ENCODE measurements around the gene PBX4. TPM values are rescaled to one million over a fixed set of nuclear protein-coding genes. Genes with fewer than 3 reads are reported as not detected.

The PBX4 gene
- total and polyA plus RNA-seq, 2 experiments from 2014 or later: 0.32 to 0.63 TPM

- Histone ChIP-seq H3F3A (ENCODE audit: insufficient read depth) (no peaks in the 10 kb centered on the region), H3K36me3 (ENCODE audit: low read depth) (no peaks in the 10 kb centered on the region), H3K9ac (no peak overlapping the region), H3K9me3 (ENCODE audit: low read depth) (no peaks in the 10 kb centered on the region), H4K20me1 (ENCODE audit: insufficient read depth) (no peaks in the 10 kb centered on the region), H3K4me2 (ENCODE audit: unreplicated experiment) (no peak overlapping the region), H3K4me1 (ENCODE audit: insufficient read depth) (no peaks in the 10 kb centered on the region), H3K27ac (no peak overlapping the region), H3K4me3 (no peak overlapping the region), H3K79me2 (ENCODE audit: insufficient read depth) (no peaks in the 10 kb centered on the region), H3K9me2 (ENCODE audit: insufficient read depth) (no peaks in the 10 kb centered on the region), H3K27me3 (replicated peaks; ENCODE audit: insufficient read depth) (no peaks in the 10 kb centered on the region), H2AFZ (no peak overlapping the region)
- in situ Hi-C loops (cut with MboI): no loop called here
- TF ChIP-seq EZH2 (IDR thresholded peaks at IDR 0.05; ENCODE audit: insufficient read depth, poor library complexity, severe bottlenecking): no peak
- TF ChIP-seq EZH2phosphoT487 (IDR thresholded peaks at IDR 0.05; ENCODE audit: insufficient read depth, low read depth): no peak
- DNase-seq: no peak
- 97 to 98% methylated on average over 4 of the region's 4 CpGs for WGBS, 2 experiments (ENCODE audit: low coverage in 1 of 2, low lambda C conversion rate in 2 of 2, missing lambda C conversion rate in 2 of 2)
These were observed 38.1 kb downstream of the PBX4 start for GRCh38 chr19:19580418-19580817.

- H3K9ac ChIP-seq: no peak overlapping the region
- H3K36me3 ChIP-seq (ENCODE audit: low read depth): no peaks in the 10 kb centered on the region
- H3K79me2 ChIP-seq (ENCODE audit: insufficient read depth): no peaks in the 10 kb centered on the region
- H3K4me2 ChIP-seq (ENCODE audit: unreplicated experiment): no peak overlapping the region
- in situ Hi-C loops (cut with MboI): no loop called here
- H3K9me3 ChIP-seq (ENCODE audit: low read depth): no peaks in the 10 kb centered on the region
- H3K9me2 ChIP-seq (ENCODE audit: insufficient read depth): no peaks in the 10 kb centered on the region
- no peaks in the 10 kb centered on the region for H4K20me1 ChIP-seq (ENCODE audit: insufficient read depth)
- H3F3A ChIP-seq (ENCODE audit: insufficient read depth): no peaks in the 10 kb centered on the region
- no peak overlapping the region for H3K27ac ChIP-seq
- TF ChIP-seq EZH2 (IDR thresholded peaks at IDR 0.05; ENCODE audit: insufficient read depth, poor library complexity, severe bottlenecking) (no peak), EZH2phosphoT487 (IDR thresholded peaks at IDR 0.05; ENCODE audit: insufficient read depth, low read depth) (no peak)
- H3K4me3 ChIP-seq: no peak overlapping the region
- H2AFZ ChIP-seq: no peak overlapping the region
- no peak for DNase-seq
- no peaks in the 10 kb centered on the region for H3K4me1 ChIP-seq (ENCODE audit: insufficient read depth)
- no peaks in the 10 kb centered on the region for H3K27me3 ChIP-seq (replicated peaks; ENCODE audit: insufficient read depth)
- 90 to 94% methylated on average over 25 of the region's 25 CpGs for WGBS, 2 experiments (ENCODE audit: low coverage in 1 of 2, low lambda C conversion rate in 2 of 2, missing lambda C conversion rate in 2 of 2)
These were observed 38.7 kb downstream of the PBX4 start for GRCh38 chr19:19579533-19580361.

- no peaks in the 10 kb centered on the region for H3K4me1 ChIP-seq (ENCODE audit: insufficient read depth)
- no peak overlapping the region for H2AFZ ChIP-seq
- H3K27ac ChIP-seq: no peak overlapping the region
- WGBS, 2 experiments (ENCODE audit: low coverage in 1 of 2, low lambda C conversion rate in 2 of 2, missing lambda C conversion rate in 2 of 2): 93% methylated on average over 6 of the region's 6 CpGs
- H4K20me1 ChIP-seq (ENCODE audit: insufficient read depth): no peaks in the 10 kb centered on the region
- H3K4me3 ChIP-seq: no peak overlapping the region
- no peak for TF ChIP-seq EZH2phosphoT487 (IDR thresholded peaks at IDR 0.05; ENCODE audit: insufficient read depth, low read depth)
- no peak for TF ChIP-seq EZH2 (IDR thresholded peaks at IDR 0.05; ENCODE audit: insufficient read depth, poor library complexity, severe bottlenecking)
- DNase-seq: no peak
- H3K9ac ChIP-seq: no peak overlapping the region
- no peaks in the 10 kb centered on the region for H3F3A ChIP-seq (ENCODE audit: insufficient read depth)
- H3K4me2 ChIP-seq (ENCODE audit: unreplicated experiment): no peak overlapping the region
- no peaks in the 10 kb centered on the region for H3K27me3 ChIP-seq (replicated peaks; ENCODE audit: insufficient read depth)
- no peaks in the 10 kb centered on the region for H3K9me2 ChIP-seq (ENCODE audit: insufficient read depth)
- H3K36me3 ChIP-seq (ENCODE audit: low read depth): no peaks in the 10 kb centered on the region
- no peaks in the 10 kb centered on the region for H3K79me2 ChIP-seq (ENCODE audit: insufficient read depth)
- in situ Hi-C loops (cut with MboI): no loop called here
- no peaks in the 10 kb centered on the region for H3K9me3 ChIP-seq (ENCODE audit: low read depth)
These were observed 40.2 kb downstream of the PBX4 start for GRCh38 chr19:19578252-19578651.

- no peaks in the 10 kb centered on the region for H4K20me1 ChIP-seq (ENCODE audit: insufficient read depth)
- no peak overlapping the region for H3K4me3 ChIP-seq
- TF ChIP-seq EZH2phosphoT487 (IDR thresholded peaks at IDR 0.05; ENCODE audit: insufficient read depth, low read depth) (no peak), EZH2 (IDR thresholded peaks at IDR 0.05; ENCODE audit: insufficient read depth, poor library complexity, severe bottlenecking) (no peak)
- H3K9me2 ChIP-seq (ENCODE audit: insufficient read depth): no peaks in the 10 kb centered on the region
- H3K4me1 ChIP-seq (ENCODE audit: insufficient read depth): no peaks in the 10 kb centered on the region
- H3K4me2 ChIP-seq (ENCODE audit: unreplicated experiment): no peak overlapping the region
- H3K9me3 ChIP-seq (ENCODE audit: low read depth): no peaks in the 10 kb centered on the region
- H3K36me3 ChIP-seq (ENCODE audit: low read depth): no peaks in the 10 kb centered on the region
- H3K79me2 ChIP-seq (ENCODE audit: insufficient read depth): no peaks in the 10 kb centered on the region
- in situ Hi-C loops (cut with MboI): no loop called here
- no peaks in the 10 kb centered on the region for H3K27me3 ChIP-seq (replicated peaks; ENCODE audit: insufficient read depth)
- no peak overlapping the region for H3K9ac ChIP-seq
- no peaks in the 10 kb centered on the region for H3F3A ChIP-seq (ENCODE audit: insufficient read depth)
- DNase-seq: no peak
- no peak overlapping the region for H2AFZ ChIP-seq
- 88 to 92% methylated on average over 6 of the region's 6 CpGs for WGBS, 2 experiments (ENCODE audit: low coverage in 1 of 2, low lambda C conversion rate in 2 of 2, missing lambda C conversion rate in 2 of 2)
- H3K27ac ChIP-seq: no peak overlapping the region
These were observed 43.1 kb downstream of the PBX4 start for GRCh38 chr19:19575411-19575810.
